ENCODE data around the gene ZNF106.

GRCh38 chr15:42504631-42505030, 13.7 kb upstream of the ZNF106 start:
- TF ChIP-seq CTCF (IDR thresholded peaks at IDR 0.05; ENCODE audit: low read depth, low read length, missing input control), result no peak
- TF ChIP-seq RXRA (IDR thresholded peaks at IDR 0.05), result no peak
- no peak for TF ChIP-seq SP1 (IDR thresholded peaks at IDR 0.05)
- no peak for TF ChIP-seq TAF1 (conservative IDR thresholded peaks at IDR 0.05)

Data from liver (tissue), 3 donors.